ENCODE data around the gene NEU2. TPM values are rescaled to one million over a fixed set of nuclear protein-coding genes. Genes with fewer than 3 reads are reported as not detected.

NEU2 gene
- total RNA-seq, 2 experiments from 2014 or later, result not detected

DNA sequence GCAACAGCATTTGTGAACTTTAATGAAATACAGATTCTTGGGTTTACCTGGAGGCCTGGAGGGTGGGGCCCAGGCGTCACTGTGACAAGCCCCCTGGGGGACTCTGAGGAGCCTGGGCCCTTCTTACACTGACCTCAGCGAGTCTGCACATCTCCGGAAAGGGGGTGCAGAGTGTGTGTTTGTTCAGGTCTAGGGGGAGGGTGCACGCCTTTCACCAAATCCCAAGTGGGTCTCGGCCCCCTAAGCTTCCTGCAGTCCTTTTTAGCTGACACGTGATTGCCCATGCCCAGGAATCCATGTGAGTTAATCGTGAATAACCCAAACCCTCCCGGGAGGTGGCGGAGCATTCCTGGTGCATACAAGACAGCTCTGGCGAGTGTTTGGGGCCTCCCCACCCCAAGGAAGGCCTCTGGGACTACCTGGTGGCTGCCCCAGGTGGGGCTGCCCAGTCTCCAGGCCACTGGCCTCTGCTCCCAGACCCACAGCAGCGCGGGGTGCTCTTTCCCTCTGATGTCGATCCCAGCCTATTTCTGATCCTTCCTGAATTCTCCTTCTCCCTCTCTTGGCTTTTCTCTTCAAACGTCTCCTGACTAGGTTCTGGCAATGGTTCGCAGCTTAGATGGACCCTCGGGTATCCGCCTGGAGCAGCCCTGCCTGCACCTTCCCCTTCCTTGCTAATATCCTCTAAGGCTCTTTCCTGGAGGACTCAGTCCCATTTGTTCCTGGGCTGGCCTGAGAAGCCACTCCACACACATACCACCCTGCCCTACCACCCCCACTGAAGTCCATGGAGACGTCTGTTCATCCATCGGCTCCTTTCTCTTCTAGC is 29.4 kb upstream of the NEU2 start:
- POLR2A ChIA-PET, result no interaction called here
- no peak for DNase-seq
- H3K27ac Mint-ChIP-seq, result no peak overlapping the region
- no peaks in the 10 kb centered on the region for H3K36me3 Mint-ChIP-seq
- no peaks in the 10 kb centered on the region for H3K9me3 Mint-ChIP-seq
- peaks cover 4% of the 10 kb centered on the region for H3K27me3 Mint-ChIP-seq
- H3K4me1 Mint-ChIP-seq, result no peaks in the 10 kb centered on the region
- no peak overlapping the region for H3K4me3 Mint-ChIP-seq
- no peak for ATAC-seq (ENCODE audit: low read depth)

DNA sequence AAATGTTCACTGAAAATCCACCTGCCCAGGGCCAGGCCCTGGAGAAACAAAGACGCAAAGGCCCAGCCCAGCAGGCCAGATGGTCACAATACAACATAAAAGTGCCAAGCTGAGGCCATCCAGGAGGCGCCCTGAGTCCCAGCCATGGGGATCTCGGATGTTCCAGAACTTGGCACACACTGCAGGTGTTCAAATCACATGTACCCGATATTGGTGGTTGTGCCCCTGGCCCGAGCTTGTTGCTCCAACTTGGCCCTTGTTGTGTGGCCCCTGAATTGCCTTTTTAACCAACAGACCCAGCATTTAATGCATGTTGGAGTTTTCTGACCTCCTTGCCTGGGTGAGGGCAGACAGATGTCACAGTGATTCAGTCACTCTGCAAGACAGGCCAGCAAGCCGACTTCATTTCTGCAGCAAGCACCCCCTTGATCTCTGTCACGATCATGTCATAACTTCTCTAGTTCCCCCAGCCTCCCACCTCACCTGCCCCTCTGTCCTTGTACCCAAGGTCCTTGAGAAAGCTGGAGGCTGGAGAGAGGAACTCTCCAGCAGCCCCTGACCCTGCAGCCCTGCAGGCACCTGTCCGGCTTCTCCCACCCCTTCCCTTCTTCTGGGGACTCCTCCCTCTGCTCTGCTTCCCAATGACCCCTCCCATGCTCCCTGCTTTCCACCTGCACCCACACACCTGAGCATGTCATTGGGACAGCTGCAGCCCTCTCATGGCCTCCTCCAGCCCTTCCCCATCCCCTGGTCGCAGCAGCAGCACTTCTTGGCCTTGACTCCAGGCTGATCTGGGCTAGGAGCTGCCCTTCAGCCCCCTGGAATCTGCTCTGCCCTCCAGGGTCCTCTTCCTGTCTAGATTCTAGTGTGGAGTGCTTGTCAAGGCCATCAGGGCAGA is 28.6 kb upstream of the NEU2 start:
- no peak for DNase-seq
- H3K27ac Mint-ChIP-seq, result no peak overlapping the region
- H3K4me1 Mint-ChIP-seq, result no peaks in the 10 kb centered on the region
- H3K9me3 Mint-ChIP-seq, result no peaks in the 10 kb centered on the region
- H3K36me3 Mint-ChIP-seq, result no peaks in the 10 kb centered on the region
- H3K27me3 Mint-ChIP-seq, result peaks cover 6% of the 10 kb centered on the region
- POLR2A ChIA-PET, result no interaction called here
- ATAC-seq (ENCODE audit: low read depth), result no peak
- H3K4me3 Mint-ChIP-seq, result no peak overlapping the region

DNA sequence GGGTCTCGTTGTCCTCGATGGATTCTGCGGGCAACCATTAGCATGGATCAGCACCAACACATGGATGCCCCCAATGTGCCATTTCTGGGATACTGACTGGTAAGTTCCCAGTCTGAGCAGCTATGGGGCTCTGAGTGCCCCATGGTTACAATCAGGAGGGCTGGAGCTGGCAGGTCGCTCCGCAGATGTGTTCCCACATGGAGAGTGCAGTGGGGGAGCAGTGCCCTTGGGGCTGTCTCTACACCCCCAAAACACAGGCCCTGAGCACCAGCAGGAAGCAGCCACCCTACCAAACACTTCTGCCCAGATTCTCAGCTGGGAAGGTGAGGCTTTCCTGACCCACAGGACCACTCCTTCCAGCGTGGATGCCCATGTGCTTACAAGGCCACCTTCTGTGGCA is 27.4 kb upstream of the NEU2 start:
- H3K4me1 Mint-ChIP-seq, result no peaks in the 10 kb centered on the region
- H3K27ac Mint-ChIP-seq, result no peak overlapping the region
- DNase-seq, result no peak

DNA sequence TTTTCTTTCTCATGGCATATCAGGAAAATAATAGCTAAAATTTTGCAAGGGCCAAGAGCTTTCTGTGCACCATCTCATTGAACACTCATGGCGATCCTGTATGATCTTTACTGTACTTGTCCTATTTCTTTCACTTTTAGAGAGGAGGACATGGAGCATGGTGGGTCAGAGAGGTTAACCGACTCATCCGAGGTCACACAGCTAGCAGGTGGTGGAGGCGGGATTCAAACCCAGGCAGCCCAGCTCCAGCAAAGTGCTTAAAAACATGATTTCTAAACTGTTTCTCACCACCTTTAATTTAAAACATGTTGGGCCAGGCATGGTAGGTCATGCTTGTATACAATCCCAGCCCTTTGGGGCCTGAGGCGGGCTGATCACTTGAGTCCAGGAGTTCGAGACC is 25.8 kb upstream of the NEU2 start:
- ATAC-seq (ENCODE audit: low read depth) (no peak), DNase-seq (no peak)
- Mint-ChIP-seq H3K9me3 (no peaks in the 10 kb centered on the region), H3K4me3 (no peak overlapping the region), H3K27ac (no peak overlapping the region), H3K4me1 (no peaks in the 10 kb centered on the region), H3K27me3 (peaks cover 9% of the 10 kb centered on the region), H3K36me3 (no peaks in the 10 kb centered on the region)
- POLR2A ChIA-PET, result no interaction called here

More for the DNA sequence above, 27.4 kb upstream of the NEU2 start:
- no peak for ATAC-seq (ENCODE audit: low read depth)
- no peak overlapping the region for H3K4me3 Mint-ChIP-seq
- no peaks in the 10 kb centered on the region for H3K9me3 Mint-ChIP-seq
- no peaks in the 10 kb centered on the region for H3K36me3 Mint-ChIP-seq
- peaks cover 6% of the 10 kb centered on the region for H3K27me3 Mint-ChIP-seq
- POLR2A ChIA-PET, result no interaction called here

DNA sequence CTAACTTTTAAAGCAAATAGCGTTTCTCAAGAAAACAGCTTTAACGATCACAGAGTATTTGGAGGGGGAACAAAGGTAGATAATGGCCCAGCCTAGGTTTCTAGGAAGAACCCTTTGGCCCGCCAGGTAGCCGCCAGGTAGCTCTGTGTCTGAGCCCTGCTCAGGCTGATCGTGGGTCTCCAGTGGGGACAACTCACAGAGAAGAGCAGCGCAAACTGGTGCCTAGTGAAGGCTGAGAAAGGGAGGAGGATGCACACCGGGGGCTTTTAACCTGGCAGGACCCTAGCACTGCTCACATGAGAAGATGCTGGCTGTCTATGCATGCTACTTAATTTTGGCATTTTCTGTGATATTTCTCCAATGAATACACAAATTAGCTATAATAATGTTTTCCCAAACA is 25.2 kb upstream of the NEU2 start:
- Mint-ChIP-seq H3K9me3 (no peaks in the 10 kb centered on the region), H3K27me3 (peaks cover 9% of the 10 kb centered on the region), H3K4me3 (no peak overlapping the region), H3K27ac (no peak overlapping the region), H3K36me3 (no peaks in the 10 kb centered on the region), H3K4me1 (no peaks in the 10 kb centered on the region)
- ATAC-seq (ENCODE audit: low read depth) (no peak), DNase-seq (no peak)
- POLR2A ChIA-PET, result no interaction called here

DNA sequence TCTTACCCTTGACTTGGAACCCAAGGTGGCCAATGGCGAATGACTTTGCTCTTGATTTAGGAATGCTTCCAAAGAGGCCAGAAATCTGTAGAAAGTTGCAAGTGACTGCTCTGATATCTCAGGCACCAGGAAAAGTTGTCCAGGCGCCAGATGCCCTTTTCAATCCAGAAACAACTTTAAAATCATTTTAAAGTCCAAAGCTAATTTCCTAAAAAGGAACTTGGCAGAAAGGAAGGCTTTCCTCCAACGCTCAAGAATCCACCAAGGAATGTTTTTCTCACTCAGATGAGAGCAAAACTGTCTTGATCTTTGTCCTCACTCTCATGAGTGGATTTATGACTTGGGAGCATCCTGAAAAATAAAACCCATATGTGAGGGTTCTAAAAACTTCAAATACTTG is 24.7 kb upstream of the NEU2 start:
- no peaks in the 10 kb centered on the region for H3K4me1 Mint-ChIP-seq
- POLR2A ChIA-PET, result interaction anchor here (0.9 kb wide), 1 partner anchor 23 kb away, joined by 3 read pairs; no protein-coding TSS in a partner anchor
- no peaks in the 10 kb centered on the region for H3K9me3 Mint-ChIP-seq
- DNase-seq, result no peak
- H3K27ac Mint-ChIP-seq, result no peak overlapping the region
- no peak for ATAC-seq (ENCODE audit: low read depth)
- no peaks in the 10 kb centered on the region for H3K36me3 Mint-ChIP-seq
- H3K27me3 Mint-ChIP-seq, result peaks cover 9% of the 10 kb centered on the region
- no peak overlapping the region for H3K4me3 Mint-ChIP-seq

DNA sequence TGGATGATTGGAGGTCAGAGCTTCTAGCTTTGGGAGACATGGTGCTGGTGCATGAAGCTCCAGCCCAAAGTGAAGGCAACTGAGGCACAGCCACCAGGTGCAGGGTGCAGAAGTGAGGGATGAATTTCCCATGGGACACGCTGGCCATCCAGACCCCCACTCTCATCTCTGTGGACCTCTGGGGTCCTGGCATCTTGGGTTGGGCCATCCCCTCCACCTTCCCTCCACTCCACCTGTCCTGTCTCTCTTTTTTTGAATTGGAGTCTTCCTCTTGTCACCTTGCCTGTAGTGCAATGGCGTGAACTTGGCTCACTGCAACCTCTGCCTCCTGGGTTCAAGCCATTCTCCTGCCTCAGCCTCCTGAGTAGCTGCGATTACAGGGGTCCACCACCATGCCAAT is 22.8 kb upstream of the NEU2 start:
- POLR2A ChIA-PET, result no interaction called here
- DNase-seq (no peak), ATAC-seq (ENCODE audit: low read depth) (no peak)
- no peaks in the 10 kb centered on the region for H3K36me3 Mint-ChIP-seq
- H3K4me1 Mint-ChIP-seq, result no peaks in the 10 kb centered on the region
- H3K4me3 Mint-ChIP-seq, result no peak overlapping the region
- peaks cover 9% of the 10 kb centered on the region for H3K27me3 Mint-ChIP-seq
- H3K27ac Mint-ChIP-seq, result no peak overlapping the region
- H3K9me3 Mint-ChIP-seq, result no peaks in the 10 kb centered on the region

DNA sequence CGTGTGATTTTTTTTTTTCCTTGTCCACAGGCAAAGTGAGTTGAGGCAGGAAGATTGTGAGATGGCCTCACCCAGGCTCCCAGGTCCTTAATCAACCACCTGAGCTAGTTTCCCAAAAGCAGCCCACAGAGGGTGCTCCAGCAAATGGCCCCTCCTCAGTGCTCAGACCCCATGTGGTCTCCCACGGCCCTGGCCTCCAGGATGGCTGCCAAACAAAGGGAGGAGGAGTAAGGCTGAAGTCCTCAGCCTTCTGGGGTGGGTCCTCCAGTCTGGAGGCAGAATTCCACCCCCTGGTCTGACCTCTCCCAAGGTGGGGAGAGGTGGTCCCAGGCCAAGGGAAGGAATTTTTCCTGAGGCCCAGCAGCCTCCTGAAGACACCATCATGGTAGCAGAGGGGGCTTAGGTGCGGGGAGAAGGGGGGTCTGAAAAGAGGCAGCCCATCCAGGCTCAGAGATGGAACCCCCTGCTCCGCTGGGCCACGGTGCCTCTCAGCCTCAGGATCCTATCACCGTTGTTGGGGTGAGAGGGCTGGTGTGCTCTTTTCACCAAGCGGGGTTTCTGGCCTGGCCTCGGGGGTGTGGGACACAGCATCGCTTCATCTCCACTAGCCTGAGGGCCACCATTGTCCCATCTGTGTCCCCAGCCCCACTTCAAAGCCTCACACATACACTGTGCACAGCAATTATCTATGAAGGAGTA is 21.8 kb upstream of the NEU2 start:
- DNase-seq, result no peak
- H3K4me3 Mint-ChIP-seq, result no peak overlapping the region
- POLR2A ChIA-PET, result no interaction called here

DNA sequence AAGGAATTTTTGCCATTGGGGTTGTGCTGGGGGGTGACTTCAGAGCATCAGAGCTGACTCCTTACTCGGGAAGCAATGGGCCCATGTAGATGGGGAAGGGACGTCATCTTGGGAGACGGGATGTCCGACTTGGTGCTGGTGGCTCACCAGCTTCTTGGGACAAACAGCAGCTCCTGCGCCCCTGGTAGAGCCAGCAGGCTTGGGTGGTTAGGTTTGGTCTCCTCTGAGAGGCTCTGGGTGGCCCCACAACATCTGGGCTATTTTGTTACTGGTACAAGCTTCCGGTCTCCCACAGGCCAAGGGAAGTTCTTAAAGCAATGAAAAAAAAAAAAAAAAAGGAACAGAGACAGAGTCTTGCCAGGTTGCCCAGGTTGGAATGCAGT is 21.2 kb upstream of the NEU2 start:
- H3K9me3 Mint-ChIP-seq, result peaks cover 2% of the 10 kb centered on the region
- DNase-seq (no peak), ATAC-seq (ENCODE audit: low read depth) (no peak)

More for the DNA sequence above, 21.8 kb upstream of the NEU2 start:
- H3K27me3 Mint-ChIP-seq, result peaks cover 6% of the 10 kb centered on the region
- H3K27ac Mint-ChIP-seq, result no peak overlapping the region
- H3K9me3 Mint-ChIP-seq, result peaks cover 2% of the 10 kb centered on the region
- H3K4me1 Mint-ChIP-seq, result no peaks in the 10 kb centered on the region
- H3K36me3 Mint-ChIP-seq, result no peaks in the 10 kb centered on the region
- ATAC-seq (ENCODE audit: low read depth), result no peak

DNA sequence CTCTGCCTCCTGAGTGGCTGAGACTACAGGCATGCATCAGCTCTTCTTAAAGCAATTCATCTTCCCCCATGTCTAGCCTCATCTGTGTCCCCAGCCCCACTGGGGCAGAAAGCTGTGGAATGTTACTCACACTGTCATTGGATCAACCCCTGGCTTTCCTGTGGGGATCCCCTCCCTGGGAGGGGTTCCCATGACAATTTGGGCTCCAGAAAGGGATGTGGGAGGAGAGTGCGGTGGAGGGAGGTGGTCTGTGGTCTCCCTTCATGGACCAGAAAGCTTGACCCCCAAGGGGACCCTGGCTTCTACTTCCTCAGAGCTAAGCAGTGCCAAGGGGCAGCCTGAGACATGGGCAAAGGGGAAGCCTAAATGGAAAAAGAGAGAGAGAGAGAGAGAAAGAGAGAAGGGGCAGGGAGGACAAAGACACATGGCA is 20.8 kb upstream of the NEU2 start:
- Mint-ChIP-seq H3K9me3 (peaks cover 2% of the 10 kb centered on the region), H3K4me3 (no peak overlapping the region), H3K27ac (no peak overlapping the region), H3K36me3 (no peaks in the 10 kb centered on the region), H3K27me3 (peaks cover 7% of the 10 kb centered on the region), H3K4me1 (no peaks in the 10 kb centered on the region)
- POLR2A ChIA-PET, result no interaction called here
- DNase-seq (no peak), ATAC-seq (ENCODE audit: low read depth) (no peak)

More for the DNA sequence above, 21.2 kb upstream of the NEU2 start:
- Mint-ChIP-seq H3K27ac (no peak overlapping the region), H3K27me3 (peaks cover 7% of the 10 kb centered on the region), H3K4me1 (no peaks in the 10 kb centered on the region), H3K36me3 (no peaks in the 10 kb centered on the region), H3K4me3 (no peak overlapping the region)
- POLR2A ChIA-PET, result no interaction called here

DNA sequence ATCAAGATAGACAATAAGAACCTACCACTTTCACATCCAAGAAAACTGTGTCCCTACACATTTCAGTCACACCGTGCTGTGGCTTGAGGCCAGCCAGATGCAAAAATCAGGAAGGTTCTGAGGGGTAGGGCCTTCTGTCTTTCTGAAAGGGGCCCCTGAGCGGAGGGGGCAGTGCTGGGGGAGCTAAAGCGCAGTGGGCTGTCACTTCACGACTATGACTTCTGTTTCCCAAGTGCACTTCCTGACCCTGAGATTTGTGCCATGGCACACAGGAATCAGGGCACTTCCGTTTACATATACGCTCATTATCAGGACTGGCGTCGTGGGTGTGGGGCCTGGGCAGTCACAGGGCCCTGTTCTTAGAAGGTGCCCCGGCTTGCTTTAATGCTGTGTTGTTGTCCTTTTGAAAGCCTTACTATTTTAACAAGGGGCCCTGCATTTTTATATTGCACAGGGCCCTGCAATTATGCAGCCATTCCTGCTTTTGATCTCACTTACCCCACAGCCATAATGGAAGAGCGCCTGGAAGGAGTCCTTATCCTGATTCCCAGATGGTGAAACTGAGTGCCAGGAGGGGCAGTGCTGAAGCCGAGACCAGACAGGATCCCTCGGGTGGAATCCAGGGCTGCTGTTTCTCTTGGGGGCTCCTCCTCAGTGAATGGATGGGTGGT is 20.0 kb upstream of the NEU2 start:
- H3K4me3 Mint-ChIP-seq, result no peak overlapping the region
- no peak overlapping the region for H3K27ac Mint-ChIP-seq
- H3K27me3 Mint-ChIP-seq, result peaks cover 7% of the 10 kb centered on the region
- H3K9me3 Mint-ChIP-seq, result peaks cover 2% of the 10 kb centered on the region
- H3K4me1 Mint-ChIP-seq, result no peaks in the 10 kb centered on the region
- no peaks in the 10 kb centered on the region for H3K36me3 Mint-ChIP-seq
- DNase-seq, result no peak
- POLR2A ChIA-PET, result no interaction called here
- ATAC-seq (ENCODE audit: low read depth), result no peak

DNA sequence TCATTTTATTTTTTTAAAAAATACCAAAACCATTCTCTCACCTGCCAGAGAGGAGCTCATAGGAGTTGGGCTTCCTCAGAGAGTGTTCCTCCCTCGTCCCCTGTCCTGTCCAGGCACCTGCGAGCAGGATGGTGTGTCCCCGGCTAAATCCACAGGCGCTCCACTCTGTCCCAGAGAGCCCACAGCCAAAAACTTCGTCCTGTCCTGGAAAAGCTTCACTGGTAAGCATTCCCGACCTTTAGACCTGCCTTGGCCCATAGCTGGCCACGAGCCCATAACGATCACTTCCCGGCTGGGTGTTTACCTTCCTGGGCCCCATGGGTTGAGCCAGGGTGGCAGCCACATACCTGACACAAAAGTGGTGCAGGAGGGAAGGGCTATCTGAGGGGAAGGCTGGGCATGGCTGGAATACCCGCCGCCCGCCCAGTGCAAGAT is 19.4 kb upstream of the NEU2 start, which contains the start of gene NGEF:
NGEF (minus strand) TSS at position 230 of the 435 bp plus-strand sequence. CDS start 38,366 bp downstream, outside the sequence.
- POLR2A ChIA-PET, result no interaction called here
- ATAC-seq (ENCODE audit: low read depth), result no peak

DNA sequence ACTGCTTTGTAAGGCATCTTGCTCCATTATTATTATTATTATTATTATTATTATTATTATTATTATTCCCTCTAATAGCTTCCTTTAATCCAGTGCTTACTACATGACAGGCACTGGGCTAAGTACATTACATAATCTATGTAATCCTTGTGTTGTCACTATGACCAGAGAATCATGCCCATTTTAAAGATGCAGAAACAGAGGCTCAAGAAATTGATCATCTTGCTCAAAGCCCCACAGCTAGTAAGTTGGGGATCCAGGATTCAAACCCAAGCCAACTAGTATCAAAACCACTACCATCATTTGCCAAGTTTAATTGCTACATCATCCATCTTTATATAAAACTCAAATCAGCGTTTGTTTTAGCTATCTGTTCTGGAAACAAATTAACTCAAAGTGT is 18.8 kb upstream of the NEU2 start:
- H3K9me3 Mint-ChIP-seq, result peaks cover 2% of the 10 kb centered on the region
- H3K27me3 Mint-ChIP-seq, result peaks cover 4% of the 10 kb centered on the region
- H3K27ac Mint-ChIP-seq, result no peak overlapping the region
- POLR2A ChIA-PET, result no interaction called here
- ATAC-seq (ENCODE audit: low read depth), result no peak
- no peaks in the 10 kb centered on the region for H3K36me3 Mint-ChIP-seq
- DNase-seq, result no peak
- no peak overlapping the region for H3K4me3 Mint-ChIP-seq
- no peaks in the 10 kb centered on the region for H3K4me1 Mint-ChIP-seq

More for the DNA sequence above, 19.4 kb upstream of the NEU2 start, which contains the start of gene NGEF:
- H3K27me3 Mint-ChIP-seq, result peaks cover 6% of the 10 kb centered on the region
- H3K36me3 Mint-ChIP-seq, result no peaks in the 10 kb centered on the region
- no peak within 1 kb of the TSS for H3K27ac Mint-ChIP-seq
- H3K4me1 Mint-ChIP-seq, result no peaks in the 10 kb centered on the region
- peaks cover 2% of the 10 kb centered on the region for H3K9me3 Mint-ChIP-seq
- DNase-seq, result no peak
- H3K4me3 Mint-ChIP-seq, result no peak within 1 kb of the TSS
